HL-60 (cell line): Measurements from ENCODE around the gene LRMDA.

Source experiments
- DNase-seq, 2 experiments: peaks; one replicate each; pipeline ENCODE4 v3.0.0-alpha.2; 2010 to 2020; ENCODE audit warnings: low read depth in 1 of 2, low spot score in 1 of 2
- H3K27ac ChIP-seq: fragments of 250-450 bp; sonication (Bioruptor Pico); replicated peaks from 2 replicates; pipeline ENCODE4 v1.5.1; 2020; ENCODE audit warnings: mild to moderate bottlenecking, moderate library complexity
- H3K27me3 ChIP-seq: fragments of 250-450 bp; sonication (Bioruptor Pico); 2 replicates; pipeline ENCODE4 v1.5.1; 2021; ENCODE audit warnings: mild to moderate bottlenecking, moderate library complexity; ENCODE audit not compliant: insufficient read depth, poor library complexity, severe bottlenecking
- H3K4me3 ChIP-seq: replicated peaks from 2 replicates; pipeline ENCODE4 v1.5.1; 2011; ENCODE audit warnings: mild to moderate bottlenecking, control low read depth, low read length; ENCODE audit not compliant: insufficient read depth
- GABPA ChIP-seq: IDR thresholded peaks from 2 replicates; pipeline ENCODE4 v1.6.1; 2012; ENCODE audit warnings: low read depth
- POLR2AphosphoS5 ChIP-seq: IDR thresholded peaks from 2 replicates; pipeline ENCODE4 v1.6.1; 2012; ENCODE audit warnings: low read depth
- SPI1 ChIP-seq: IDR thresholded peaks from 2 replicates; pipeline ENCODE4 v1.6.1; 2012; ENCODE audit warnings: low read depth, mild to moderate bottlenecking, borderline replicate concordance
- TF ChIP-seq, protein P1 (sequence below): IDR thresholded peaks from one replicate; pipeline ENCODE4 v1.5.1; 2011; ENCODE audit warnings: low read length, control low read depth, inconsistent platforms; ENCODE audit not compliant: insufficient read depth
- TF ChIP-seq, protein P2 (sequence below): IDR thresholded peaks from 2 replicates; pipeline ENCODE4 v1.6.1; 2012; ENCODE audit warnings: low read depth; ENCODE audit not compliant: insufficient replicate concordance

The LRMDA gene

DNA sequence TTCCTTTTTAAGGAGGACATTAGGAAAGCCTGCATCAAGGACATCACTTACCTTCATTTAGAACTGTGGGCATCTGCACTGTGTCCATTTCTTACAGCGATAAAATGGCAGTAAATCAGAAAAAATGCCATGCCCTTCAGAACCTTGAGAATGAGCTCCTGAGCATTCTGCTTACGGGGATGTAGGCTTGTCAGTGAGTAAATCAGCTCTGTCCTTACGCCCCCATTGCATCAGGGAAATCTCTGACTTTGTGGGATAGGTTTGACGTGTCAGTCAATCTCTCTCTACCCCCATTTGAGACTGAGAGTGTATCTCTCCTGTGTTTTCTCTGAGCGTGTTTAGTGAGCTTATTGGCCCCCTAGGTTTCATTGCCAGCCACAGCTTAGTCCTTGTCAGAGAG, 837.1 kb downstream of the LRMDA start:
- Histone ChIP-seq H3K27ac (no peak overlapping the region), H3K4me3 (no peak overlapping the region), H3K27me3 (no peaks in the 10 kb centered on the region)
- DNase-seq: no peak
- TF ChIP-seq SPI1 (no peak), POLR2AphosphoS5 (no peak), GABPA (no peak)
- TF ChIP-seq, protein P1, sequence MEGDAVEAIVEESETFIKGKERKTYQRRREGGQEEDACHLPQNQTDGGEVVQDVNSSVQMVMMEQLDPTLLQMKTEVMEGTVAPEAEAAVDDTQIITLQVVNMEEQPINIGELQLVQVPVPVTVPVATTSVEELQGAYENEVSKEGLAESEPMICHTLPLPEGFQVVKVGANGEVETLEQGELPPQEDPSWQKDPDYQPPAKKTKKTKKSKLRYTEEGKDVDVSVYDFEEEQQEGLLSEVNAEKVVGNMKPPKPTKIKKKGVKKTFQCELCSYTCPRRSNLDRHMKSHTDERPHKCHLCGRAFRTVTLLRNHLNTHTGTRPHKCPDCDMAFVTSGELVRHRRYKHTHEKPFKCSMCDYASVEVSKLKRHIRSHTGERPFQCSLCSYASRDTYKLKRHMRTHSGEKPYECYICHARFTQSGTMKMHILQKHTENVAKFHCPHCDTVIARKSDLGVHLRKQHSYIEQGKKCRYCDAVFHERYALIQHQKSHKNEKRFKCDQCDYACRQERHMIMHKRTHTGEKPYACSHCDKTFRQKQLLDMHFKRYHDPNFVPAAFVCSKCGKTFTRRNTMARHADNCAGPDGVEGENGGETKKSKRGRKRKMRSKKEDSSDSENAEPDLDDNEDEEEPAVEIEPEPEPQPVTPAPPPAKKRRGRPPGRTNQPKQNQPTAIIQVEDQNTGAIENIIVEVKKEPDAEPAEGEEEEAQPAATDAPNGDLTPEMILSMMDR: no peak
- TF ChIP-seq, protein P2, sequence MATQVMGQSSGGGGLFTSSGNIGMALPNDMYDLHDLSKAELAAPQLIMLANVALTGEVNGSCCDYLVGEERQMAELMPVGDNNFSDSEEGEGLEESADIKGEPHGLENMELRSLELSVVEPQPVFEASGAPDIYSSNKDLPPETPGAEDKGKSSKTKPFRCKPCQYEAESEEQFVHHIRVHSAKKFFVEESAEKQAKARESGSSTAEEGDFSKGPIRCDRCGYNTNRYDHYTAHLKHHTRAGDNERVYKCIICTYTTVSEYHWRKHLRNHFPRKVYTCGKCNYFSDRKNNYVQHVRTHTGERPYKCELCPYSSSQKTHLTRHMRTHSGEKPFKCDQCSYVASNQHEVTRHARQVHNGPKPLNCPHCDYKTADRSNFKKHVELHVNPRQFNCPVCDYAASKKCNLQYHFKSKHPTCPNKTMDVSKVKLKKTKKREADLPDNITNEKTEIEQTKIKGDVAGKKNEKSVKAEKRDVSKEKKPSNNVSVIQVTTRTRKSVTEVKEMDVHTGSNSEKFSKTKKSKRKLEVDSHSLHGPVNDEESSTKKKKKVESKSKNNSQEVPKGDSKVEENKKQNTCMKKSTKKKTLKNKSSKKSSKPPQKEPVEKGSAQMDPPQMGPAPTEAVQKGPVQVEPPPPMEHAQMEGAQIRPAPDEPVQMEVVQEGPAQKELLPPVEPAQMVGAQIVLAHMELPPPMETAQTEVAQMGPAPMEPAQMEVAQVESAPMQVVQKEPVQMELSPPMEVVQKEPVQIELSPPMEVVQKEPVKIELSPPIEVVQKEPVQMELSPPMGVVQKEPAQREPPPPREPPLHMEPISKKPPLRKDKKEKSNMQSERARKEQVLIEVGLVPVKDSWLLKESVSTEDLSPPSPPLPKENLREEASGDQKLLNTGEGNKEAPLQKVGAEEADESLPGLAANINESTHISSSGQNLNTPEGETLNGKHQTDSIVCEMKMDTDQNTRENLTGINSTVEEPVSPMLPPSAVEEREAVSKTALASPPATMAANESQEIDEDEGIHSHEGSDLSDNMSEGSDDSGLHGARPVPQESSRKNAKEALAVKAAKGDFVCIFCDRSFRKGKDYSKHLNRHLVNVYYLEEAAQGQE: no peak

DNA sequence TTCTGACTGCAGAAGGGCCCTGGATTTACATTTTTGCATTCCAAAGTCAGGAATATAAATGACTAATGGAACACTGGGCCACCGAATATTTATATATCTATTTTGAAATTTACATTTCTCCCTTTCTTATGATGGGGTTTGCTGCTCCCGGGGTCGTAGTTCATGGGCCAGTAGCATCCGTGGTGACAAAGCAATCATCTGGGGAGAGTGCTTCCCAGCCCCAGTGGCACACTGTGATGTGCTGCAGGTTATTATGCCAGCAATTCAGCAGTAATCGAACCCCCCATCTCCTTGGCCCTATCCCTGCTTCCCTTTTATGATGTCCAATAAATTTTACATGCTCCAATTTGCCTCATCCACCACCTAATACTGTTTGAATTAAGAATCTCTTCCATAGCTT, 837.5 kb downstream of the LRMDA start:
- no peaks in the 10 kb centered on the region for H3K27me3 ChIP-seq
- no peak for DNase-seq
- H3K27ac ChIP-seq: no peak overlapping the region
- no peak overlapping the region for H3K4me3 ChIP-seq
- no peak for TF ChIP-seq SPI1
- TF ChIP-seq GABPA: no peak
- TF ChIP-seq, protein P1: no peak
- TF ChIP-seq, protein P2: no peak
- TF ChIP-seq POLR2AphosphoS5: no peak

DNA sequence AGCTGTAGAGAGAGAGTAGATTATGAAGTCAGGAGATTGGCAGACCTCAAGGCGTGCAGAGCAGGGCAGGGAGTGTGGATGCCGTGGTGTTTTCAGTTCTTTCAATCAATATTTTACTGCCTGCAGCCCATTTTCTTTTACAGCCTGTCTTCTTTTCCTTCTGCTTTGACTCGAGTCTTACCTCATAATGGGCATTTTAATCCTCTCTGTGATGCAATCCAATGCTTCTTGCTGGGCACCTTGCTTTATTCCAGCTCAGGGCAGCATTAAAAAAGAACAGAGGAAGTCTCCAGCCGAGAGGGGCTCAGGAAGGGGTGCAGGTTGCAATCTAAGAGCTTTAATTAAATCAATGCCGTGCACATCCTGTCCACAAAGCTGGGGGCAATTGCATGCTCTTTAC, 839.0 kb downstream of the LRMDA start:
- no peaks in the 10 kb centered on the region for H3K27me3 ChIP-seq
- no peak for DNase-seq
- TF ChIP-seq POLR2AphosphoS5: no peak
- no peak for TF ChIP-seq GABPA
- TF ChIP-seq SPI1: no peak
- TF ChIP-seq, protein P2: no peak
- TF ChIP-seq, protein P1: no peak
- H3K4me3 ChIP-seq: no peak overlapping the region
- H3K27ac ChIP-seq: no peak overlapping the region
